Calu3 (cell line): ENCODE data around the gene C6orf15. TPM values are rescaled to one million over a fixed set of nuclear protein-coding genes. Genes with fewer than 3 reads are reported as not detected.

ENCODE experiments used
- total RNA-seq: library from RNA; stranded (reverse); gene quantifications from 2 replicates; pipeline ENCODE4 v1.2.3, GENCODE V29; 2022

Gene C6orf15
- total RNA-seq, 1 experiment from 2014 or later, result not detected

Other genes starting within 250 kb of the C6orf15 start
- 489 and 580 TPM in 2 replicates for gene DDR1, start 228.1 kb downstream of the C6orf15 start, total RNA-seq
- 70.5 and 80.0 TPM in 2 replicates for gene GTF2H4, start 204.4 kb downstream of the C6orf15 start, total RNA-seq
- 33.0 and 34.2 TPM in 2 replicates for gene VARS2, start 198.3 kb downstream of the C6orf15 start, total RNA-seq
- gene SFTA2, start 180.4 kb downstream of the C6orf15 start, total RNA-seq, result 184 and 246 TPM in 2 replicates
- 0.07 and 0.15 TPM in 2 replicates for gene MUCL3, start 171.6 kb downstream of the C6orf15 start, total RNA-seq
- not detected in 2 replicates for gene MUC21, start 128.9 kb downstream of the C6orf15 start, total RNA-seq
- not detected in 2 replicates for gene MUC22, start 102.1 kb downstream of the C6orf15 start, total RNA-seq
- 9.4 and 11.0 TPM in 2 replicates for gene PSORS1C1, start 2.2 kb upstream of the C6orf15 start, total RNA-seq
- gene CDSN, start 7.9 kb upstream of the C6orf15 start, total RNA-seq, result 0.35 and 0.42 TPM in 2 replicates
- not detected in 2 replicates for gene PSORS1C2, start 26.5 kb upstream of the C6orf15 start, total RNA-seq
- gene CCHCR1, start 45.2 kb upstream of the C6orf15 start, total RNA-seq, result 95.2 and 105 TPM in 2 replicates
- gene TCF19, start 46.0 kb upstream of the C6orf15 start, total RNA-seq, result 43.2 and 49.5 TPM in 2 replicates
- gene POU5F1, start 58.1 kb upstream of the C6orf15 start, total RNA-seq, result 25.7 and 32.7 TPM in 2 replicates
- gene HLA-C, start 159.5 kb upstream of the C6orf15 start, total RNA-seq, result 652 and 1,216 TPM in 2 replicates
- gene HLA-B, start 244.6 kb upstream of the C6orf15 start, total RNA-seq, result 1,078 and 2,594 TPM in 2 replicates